Brain microvascular endothelial cell (primary cell): ENCODE measurements around the gene RAP1GAP.
A peak's percentile ranks its signal among the peaks of the same experiment; 100 is the strongest.

ENCODE experiments used
- DNase-seq: peaks from one replicate; pipeline ENCODE4 v3.0.0-alpha.2; 2020
- H3K27ac ChIP-seq: fragments of 250-450 bp; sonication (Bioruptor Pico); 2 replicates; pipeline ENCODE4 v1.5.1; 2020; ENCODE audit warnings: mild to moderate bottlenecking, moderate library complexity
- H3K27me3 ChIP-seq: fragments of 250-450 bp; sonication (Bioruptor Pico); replicated peaks from 2 replicates; pipeline ENCODE4 v1.5.1; 2020; ENCODE audit warnings: mild to moderate bottlenecking
- H3K36me3 ChIP-seq: fragments of 250-450 bp; sonication (Bioruptor Pico); replicated peaks from 2 replicates; pipeline ENCODE4 v1.5.1; 2020; ENCODE audit warnings: mild to moderate bottlenecking
- H3K4me3 ChIP-seq: 2 replicates; pipeline ENCODE4 v1.5.1; 2011; ENCODE audit warnings: low read depth, mild to moderate bottlenecking, control low read depth, low read length, moderate library complexity
- CTCF ChIP-seq: IDR thresholded peaks from 2 replicates; pipeline ENCODE4 v1.5.1; 2011; ENCODE audit warnings: low read depth, mild to moderate bottlenecking, moderate library complexity, low read length, control low read depth, inconsistent platforms; ENCODE audit errors: missing control alignments
- in situ Hi-C: cut with HindIII; loops from 2 replicates; pipeline ENCODE4 v1.10.0; 2017; ENCODE audit warnings: low sequenced_read_pairs, low pct_ligation_motif_present

RAP1GAP gene

DNA sequence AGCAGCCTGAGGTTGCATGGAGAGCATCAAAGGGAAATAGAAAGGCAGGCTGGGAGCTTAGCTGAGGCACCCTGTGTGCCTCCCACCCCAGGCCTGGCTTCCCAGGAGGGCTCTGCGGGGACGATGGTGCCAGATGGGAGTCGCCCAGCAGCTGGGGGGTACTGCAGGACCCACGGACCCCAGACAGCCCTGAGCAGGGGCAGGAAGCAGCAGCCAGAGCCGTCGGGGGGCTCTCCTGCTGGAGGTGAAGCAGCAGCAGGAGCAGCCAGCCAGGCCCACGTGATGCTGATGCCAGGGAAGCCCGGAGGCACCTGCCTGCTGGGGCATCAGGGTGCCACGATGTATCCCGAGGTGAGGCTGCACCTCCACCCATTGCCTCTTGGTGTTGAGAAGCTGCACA, 20.4 kb downstream of the RAP1GAP start:
- TF ChIP-seq CTCF = no peak
- H3K4me3 ChIP-seq = no peak overlapping the region
- no peaks in the 10 kb centered on the region for H3K36me3 ChIP-seq
- no peak overlapping the region for H3K27ac ChIP-seq
- no peak for DNase-seq
- peaks cover 25% of the 10 kb centered on the region for H3K27me3 ChIP-seq
- in situ Hi-C loops = no loop called here

- H3K27me3 ChIP-seq = peaks cover 25% of the 10 kb centered on the region
- no peak for TF ChIP-seq CTCF
These were observed 20.8 kb downstream of the RAP1GAP start for GRCh38 chr1:21648352-21648730.

GRCh38 chr1:21647431-21648351, 21.5 kb downstream of the RAP1GAP start:
- Histone ChIP-seq H3K36me3 (no peaks in the 10 kb centered on the region), H3K27ac (no peak overlapping the region), H3K4me3 (no peak overlapping the region), H3K27me3 (peaks cover 21% of the 10 kb centered on the region)
- no peak for TF ChIP-seq CTCF
- DNase-seq = peak; percentile 62
- in situ Hi-C loops = no loop called here

More at GRCh38 chr1:21648352-21648730, 20.8 kb downstream of the RAP1GAP start:
- Histone ChIP-seq H3K27ac (no peak overlapping the region), H3K4me3 (no peak overlapping the region), H3K36me3 (no peaks in the 10 kb centered on the region)
- no peak for DNase-seq
- in situ Hi-C loops = no loop called here

GRCh38 chr1:21645550-21645949, 23.6 kb downstream of the RAP1GAP start:
- Histone ChIP-seq H3K27ac (no peak overlapping the region), H3K36me3 (no peaks in the 10 kb centered on the region), H3K4me3 (no peak overlapping the region), H3K27me3 (peaks cover 4% of the 10 kb centered on the region)
- no peak for DNase-seq
- in situ Hi-C loops = no loop called here
- no peak for TF ChIP-seq CTCF

- DNase-seq = no peak
- no peak for TF ChIP-seq CTCF
- no peak overlapping the region for H3K4me3 ChIP-seq
- no peak overlapping the region for H3K27ac ChIP-seq
- no peaks in the 10 kb centered on the region for H3K27me3 ChIP-seq
- no peaks in the 10 kb centered on the region for H3K36me3 ChIP-seq
- in situ Hi-C loops = no loop called here
These were observed 24.3 kb downstream of the RAP1GAP start for GRCh38 chr1:21644906-21645305.

GRCh38 chr1:21644348-21644747, 24.8 kb downstream of the RAP1GAP start:
- no peak for TF ChIP-seq CTCF
- Histone ChIP-seq H3K4me3 (no peak overlapping the region), H3K27me3 (peaks cover 3% of the 10 kb centered on the region), H3K36me3 (no peaks in the 10 kb centered on the region), H3K27ac (no peak overlapping the region)
- in situ Hi-C loops = no loop called here
- no peak for DNase-seq
